Stimulated activated CD4-positive, alpha-beta T cell treated with anti-CD3 and anti-CD28 coated beads, TNF-alpha, amount 100 ng/mL, for 48 hours (primary cell): Measurements from ENCODE around the gene ERP27.

Source experiments
- DNase-seq, 3 donors: peaks; one replicate each; pipeline ENCODE4 v3.0.0-alpha.2; 2020; ENCODE audit warnings: low read depth in 3 of 3

ERP27 gene

GRCh38 chr12:14903386-14904098, 34.8 kb downstream of the ERP27 start:
- DNase-seq, result no peak

- DNase-seq, result no peak
These were observed 35.9 kb downstream of the ERP27 start for GRCh38 chr12:14902465-14902864.

GRCh38 chr12:14901228-14901562, 37.1 kb downstream of the ERP27 start:
- no peak for DNase-seq

GRCh38 chr12:14900521-14901227, 37.7 kb downstream of the ERP27 start:
- DNase-seq, result no peak

GRCh38 chr12:14896521-14897169, 41.7 kb downstream of the ERP27 start:
- DNase-seq, result no peak

- DNase-seq, result no peak
These were observed 44.7 kb downstream of the ERP27 start for GRCh38 chr12:14893506-14894250.

- no peak for DNase-seq
These were observed 45.4 kb downstream of the ERP27 start for GRCh38 chr12:14892726-14893505.

- DNase-seq, result no peak
These were observed 47.6 kb downstream of the ERP27 start for GRCh38 chr12:14890701-14891100.

GRCh38 chr12:14886271-14886670, 52.1 kb downstream of the ERP27 start:
- DNase-seq, result no peak

GRCh38 chr12:14885718-14886221, 52.6 kb downstream of the ERP27 start, which contains the start of gene MGP:
Gene MGP (minus strand): TSS chr12:14885854. CDS start chr12:14885791, 63 bp downstream.
- no peak for DNase-seq

GRCh38 chr12:14884458-14884878, 53.9 kb downstream of the ERP27 start:
- peak; percentile 44 to 63 (median 61) for DNase-seq

GRCh38 chr12:14883686-14884085, 54.7 kb downstream of the ERP27 start:
- no peak for DNase-seq

- no peak for DNase-seq
These were observed 57.4 kb downstream of the ERP27 start for GRCh38 chr12:14880890-14881453.

- DNase-seq, result no peak
These were observed 59.0 kb downstream of the ERP27 start for GRCh38 chr12:14879222-14879933.

- no peak for DNase-seq
These were observed 59.8 kb downstream of the ERP27 start for GRCh38 chr12:14878488-14878887.

- no peak for DNase-seq
These were observed 61.5 kb downstream of the ERP27 start for GRCh38 chr12:14876833-14877232.

- DNase-seq, result no peak
These were observed 63.5 kb downstream of the ERP27 start for GRCh38 chr12:14874882-14875281.

GRCh38 chr12:14873440-14874185, 64.7 kb downstream of the ERP27 start:
- DNase-seq, result no peak

GRCh38 chr12:14871886-14872285, 66.5 kb downstream of the ERP27 start:
- DNase-seq, result no peak
